GM12878 (cell line): ENCODE results near the gene MRPL27. TPM values are rescaled to one million over a fixed set of nuclear protein-coding genes. Genes with fewer than 3 reads are reported as not detected.

Experiments
- BRCA1 ChIP-seq: IDR thresholded peaks from 2 replicates; pipeline ENCODE4 v1.6.1; 2011; ENCODE audit warnings: low read depth, low read length, improper control_type of control experiment
- CHD1 ChIP-seq: IDR thresholded peaks from 2 replicates; pipeline ENCODE4 v1.6.1; 2012; ENCODE audit warnings: low read depth, low read length, improper control_type of control experiment
- CUX1 ChIP-seq: IDR thresholded peaks from 2 replicates; pipeline ENCODE4 v1.6.1; 2012; ENCODE audit warnings: improper control_type of control experiment, low read depth, low read length; ENCODE audit not compliant: insufficient replicate concordance
- ETV6 ChIP-seq, 2 experiments: fragments of 450-650 bp in 1 of 2; IDR thresholded peaks in 1 of 2; conservative IDR thresholded peaks in 1 of 2; 2 replicates each; pipeline ENCODE4 v1.6.1; 2014; ENCODE audit warnings: antibody characterized with exemption in 1 of 2, borderline replicate concordance in 1 of 2, low read depth in 1 of 2, mild to moderate bottlenecking in 1 of 2, moderate library complexity in 1 of 2
- FOXM1 ChIP-seq: IDR thresholded peaks from 2 replicates; pipeline ENCODE4 v1.6.1; 2012; ENCODE audit warnings: low read depth, mild to moderate bottlenecking, inconsistent platforms, low read length, moderate library complexity
- HDGF ChIP-seq: fragments of 450-650 bp; IDR thresholded peaks from 2 replicates; pipeline ENCODE4 v1.6.1; 2016; ENCODE audit warnings: antibody characterized with exemption
- MYC ChIP-seq: IDR thresholded peaks from 2 replicates; pipeline ENCODE4 v1.6.1; 2011; ENCODE audit warnings: mild to moderate bottlenecking, low read length, moderate library complexity, inconsistent platforms; ENCODE audit not compliant: insufficient read depth, insufficient replicate concordance, insufficient read length, severe bottlenecking
- PAX5 ChIP-seq: IDR thresholded peaks from 2 replicates; pipeline ENCODE4 v1.6.1; 2011; ENCODE audit warnings: low read depth, low read length, borderline replicate concordance
- PML ChIP-seq: IDR thresholded peaks from 2 replicates; pipeline ENCODE4 v1.6.1; 2012; ENCODE audit warnings: low read length, inconsistent platforms
- POLR2A ChIP-seq: IDR thresholded peaks from 2 replicates; pipeline ENCODE4 v1.6.1; 2011; ENCODE audit warnings: low read depth, mild to moderate bottlenecking, low read length
- POU2F2 ChIP-seq: IDR thresholded peaks from 3 replicates; pipeline ENCODE4 v1.6.1; 2011; ENCODE audit warnings: low read depth, mild to moderate bottlenecking, low read length, borderline replicate concordance
- RAD51 ChIP-seq: fragments of 450-650 bp; IDR thresholded peaks from 2 replicates; pipeline ENCODE4 v1.6.1; 2016; ENCODE audit warnings: moderate library complexity, mild to moderate bottlenecking, inconsistent platforms
- RFX5 ChIP-seq: IDR thresholded peaks from 2 replicates; pipeline ENCODE4 v1.6.1; 2011; ENCODE audit warnings: low read depth, low read length, improper control_type of control experiment
- TBL1XR1 ChIP-seq: IDR thresholded peaks from 2 replicates; pipeline ENCODE4 v1.6.1; 2012; ENCODE audit warnings: low read depth, low read length, improper control_type of control experiment
- USF1 ChIP-seq: IDR thresholded peaks from 2 replicates; pipeline ENCODE4 v1.6.1; 2011; ENCODE audit warnings: borderline replicate concordance, low read depth, mild to moderate bottlenecking, moderate library complexity, mixed read lengths, low read length; ENCODE audit not compliant: insufficient read depth; ENCODE audit errors: extremely low read length
- ZNF207 ChIP-seq: fragments of 450-650 bp; IDR thresholded peaks from 2 replicates; pipeline ENCODE4 v1.6.1; 2014; ENCODE audit warnings: antibody characterized with exemption, mild to moderate bottlenecking, borderline replicate concordance
- ZNF687 ChIP-seq: fragments of 450-650 bp; IDR thresholded peaks from 2 replicates; pipeline ENCODE4 v1.6.1; 2017; ENCODE audit warnings: mild to moderate bottlenecking, moderate library complexity
- polyA plus RNA-seq, 11 experiments: library from polyadenylated mRNA; depleted of rRNA in 4 of 11; unstranded in 6 of 11; stranded (reverse) in 5 of 11; fragments of >200 nt; fragmentation: Nextera tagmentation in 4 of 11; fragmentation: Illumina TruSeq in 1 of 11; extraction: Ambion mirVana in 4 of 11; extraction: Trizol in 1 of 11; gene quantifications; 1 replicate in 1 of 11; 2 replicates in 10 of 11; pipeline versions ENCODE4 v1.2.1 to v1.2.3, GENCODE V29; 2011 to 2016; ENCODE audit warnings: inconsistent platforms in 2 of 11, missing spikeins in 2 of 11, low read depth in 1 of 11
- total RNA-seq, 4 experiments: library from RNA; depleted of rRNA in 3 of 4; stranded (reverse); fragments of >200 nt in 3 of 4; fragmentation: Illumina TruSeq in 1 of 4; extraction: Trizol in 1 of 4; gene quantifications; 2 replicates each; pipeline versions ENCODE4 v1.2.1 to v1.2.3, GENCODE V29; 2013 to 2021

Gene MRPL27
- total and polyA plus RNA-seq, 10 of the 15 experiments (the other 5 are each of a cell fraction or from before 2014, with no cell fraction given) = 83.0 to 390 (median 131) TPM

- TF ChIP-seq MYC = peak; percentile 91
- no peak for TF ChIP-seq RAD51
- no peak for TF ChIP-seq CUX1
- TF ChIP-seq PML = peak; percentile 59; the same call in 1 of the 2 replicates
- peak; percentile 87 for TF ChIP-seq POU2F2
- peak; percentile 100 for TF ChIP-seq POLR2A
- peak; percentile 73; the same call in 1 of the 2 replicates for TF ChIP-seq HDGF
- TF ChIP-seq PAX5 = peak; percentile 92; the same call in 1 of the 2 replicates
- no peak for TF ChIP-seq BRCA1
- no peak for TF ChIP-seq RFX5
- no peak for TF ChIP-seq CHD1
- no peak for TF ChIP-seq ETV6 (conservative IDR thresholded peaks at IDR 0.05 in 1 of 2, IDR thresholded peaks at IDR 0.05 in 1 of 2; ENCODE audit: borderline replicate concordance in 1 of 2, low read depth in 1 of 2)
- no peak for TF ChIP-seq USF1
- no peak; the same call in none of the 2 replicates for TF ChIP-seq ZNF687
- no peak for TF ChIP-seq TBL1XR1
- no peak; the same call in 1 of the 2 replicates for TF ChIP-seq FOXM1
- TF ChIP-seq ZNF207 = peak; percentile 95
These were observed 24.3 kb upstream of the MRPL27 start, which contains the start of gene LRRC59 (continued) for GRCh38 chr17:50397111-50397918.
